ENCODE measurements around the gene NPAS2.

NPAS2 gene

GRCh38 chr2:100819370-100820272, at the start of gene NPAS2:
TSS of gene NPAS2 (plus strand) at chr2:100820139. CDS start at chr2:100904755, 84,616 bp downstream.
- DNase-seq: no peak

GRCh38 chr2:100771125-100771524, 48.8 kb upstream of the NPAS2 start:
- DNase-seq: no peak

GRCh38 chr2:100773538-100773937, 46.4 kb upstream of the NPAS2 start:
- no peak for DNase-seq

GRCh38 chr2:100776445-100776844, 43.5 kb upstream of the NPAS2 start:
- no peak for DNase-seq

- no peak for DNase-seq
Measured at GRCh38 chr2:100778637-100779450, 41.1 kb upstream of the NPAS2 start.

GRCh38 chr2:100779908-100780202, 40.1 kb upstream of the NPAS2 start:
- DNase-seq: no peak

- DNase-seq: no peak
Measured at GRCh38 chr2:100780203-100781008, 39.5 kb upstream of the NPAS2 start.

GRCh38 chr2:100781009-100781325, 39.0 kb upstream of the NPAS2 start:
- DNase-seq: no peak

- no peak for DNase-seq
Measured at GRCh38 chr2:100781523-100782379, 38.2 kb upstream of the NPAS2 start.

GRCh38 chr2:100782380-100782878, 37.5 kb upstream of the NPAS2 start:
- DNase-seq: no peak

GRCh38 chr2:100783987-100784386, 36.0 kb upstream of the NPAS2 start:
- DNase-seq: no peak

- no peak for DNase-seq
Measured at GRCh38 chr2:100784681-100785080, 35.3 kb upstream of the NPAS2 start.

- DNase-seq: no peak
Measured at GRCh38 chr2:100785626-100786296, 34.2 kb upstream of the NPAS2 start.

GRCh38 chr2:100786297-100786658, 33.7 kb upstream of the NPAS2 start:
- no peak for DNase-seq

- no peak for DNase-seq
Measured at GRCh38 chr2:100786985-100787384, 33.0 kb upstream of the NPAS2 start.

- no peak for DNase-seq
Measured at GRCh38 chr2:100789361-100789760, 30.6 kb upstream of the NPAS2 start.

- no peak for DNase-seq
Measured at GRCh38 chr2:100791294-100791935, 28.5 kb upstream of the NPAS2 start.

GRCh38 chr2:100791936-100792308, 28.0 kb upstream of the NPAS2 start:
- DNase-seq: no peak

GRCh38 chr2:100793220-100793619, 26.7 kb upstream of the NPAS2 start:
- no peak for DNase-seq

GRCh38 chr2:100793982-100794381, 26.0 kb upstream of the NPAS2 start:
- DNase-seq: no peak

- no peak for DNase-seq
Measured at GRCh38 chr2:100796499-100797100, 23.3 kb upstream of the NPAS2 start.

Data from hematopoietic multipotent progenitor cell treated with erythropoietin and hydrocortisone succinate and interleukin-3 and kit ligand, for 8 days (in vitro differentiated cells).